IMR-90 (cell line): Measurements from ENCODE around the gene CD8A. TPM values are rescaled to one million over a fixed set of nuclear protein-coding genes. Genes with fewer than 3 reads are reported as not detected.

Source experiments
- ATAC-seq: fragments of 200-7000 bp; cut with Tn5 transposase; 2 replicates; pipeline ENCODE4 v1.9.1; 2020; ENCODE audit warnings: low read depth, mild to moderate bottlenecking, moderate library complexity
- BruUV-seq: library from RNA; stranded (reverse); fragments of 400-500 nt; replicated peaks from 2 replicates; lab custom pipeline; 2021; lab: Mats Ljungman, UMichigan
- CTCF ChIA-PET: fragments of 300-600 bp; formaldehyde crosslinking; extraction: SDS; loops from one replicate; lab custom pipeline; 2021; ENCODE audit warnings: antibody characterized with exemption; lab: Yijun Ruan, JAX
- POLR2A ChIA-PET: fragments of 300-600 bp; sonication (Branson Sonifier 250); formaldehyde crosslinking; loops from one replicate; lab custom pipeline; 2022; ENCODE audit warnings: antibody characterized with exemption; ENCODE audit not compliant: unreplicated experiment; lab: Charles Lee
- DNase-seq: peaks from one replicate; pipeline ENCODE4 v3.0.0; 2013
- H2AFZ ChIP-seq: replicated peaks from 2 replicates; pipeline ENCODE3; 2013; ENCODE audit warnings: low read length, mild to moderate bottlenecking; ENCODE audit not compliant: poor library complexity
- H2AK5ac ChIP-seq: 2 replicates; pipeline ENCODE4 v1.6.1; 2013; ENCODE audit warnings: low read depth, low read length, inconsistent platforms
- H2AK9ac ChIP-seq: replicated peaks from 2 replicates; pipeline ENCODE3; 2013; ENCODE audit warnings: mild to moderate bottlenecking, low read depth, low read length, moderate library complexity; ENCODE audit not compliant: poor library complexity
- H2BK120ac ChIP-seq: 2 replicates; pipeline ENCODE4 v1.6.1; 2013; ENCODE audit warnings: low read depth, low read length, inconsistent platforms
- H2BK15ac ChIP-seq: 3 replicates; pipeline ENCODE4 v1.6.1; 2013; ENCODE audit warnings: low read depth, low read length, inconsistent platforms
- H2BK20ac ChIP-seq: 2 replicates; pipeline ENCODE4 v1.6.1; 2013; ENCODE audit warnings: low read depth, mild to moderate bottlenecking, inconsistent platforms, low read length, moderate library complexity
- H2BK5ac ChIP-seq: 2 replicates; pipeline ENCODE4 v1.6.1; 2013; ENCODE audit warnings: mild to moderate bottlenecking, low read depth, low read length, inconsistent platforms; ENCODE audit not compliant: poor library complexity, severe bottlenecking
- H3K14ac ChIP-seq: replicated peaks from 2 replicates; pipeline ENCODE4 v1.6.1; 2013; ENCODE audit warnings: low read depth, low read length, inconsistent platforms
- H3K18ac ChIP-seq: 2 replicates; pipeline ENCODE4 v1.6.1; 2013; ENCODE audit warnings: low read depth, low read length, control low read depth
- H3K23ac ChIP-seq: 2 replicates; pipeline ENCODE4 v1.6.1; 2013; ENCODE audit warnings: low read depth, low read length, inconsistent platforms
- H3K27ac ChIP-seq: 2 replicates; pipeline ENCODE4 v1.5.1; 2013; ENCODE audit warnings: mild to moderate bottlenecking, control low read depth, low read length; ENCODE audit not compliant: insufficient read depth
- H3K27me3 ChIP-seq: 2 replicates; pipeline ENCODE4 v1.6.1; 2013; ENCODE audit warnings: low read length; ENCODE audit not compliant: control insufficient read depth, insufficient read depth
- H3K36me3 ChIP-seq: 2 replicates; pipeline ENCODE4 v1.6.1; 2013; ENCODE audit warnings: low read length, mixed read lengths; ENCODE audit not compliant: control insufficient read depth, insufficient read depth
- H3K4ac ChIP-seq: 2 replicates; pipeline ENCODE4 v1.6.1; 2013; ENCODE audit warnings: low read depth, low read length, inconsistent platforms
- H3K4me1 ChIP-seq: 2 replicates; pipeline ENCODE4 v1.6.1; 2013; ENCODE audit warnings: low read length, mixed read lengths; ENCODE audit not compliant: control insufficient read depth, insufficient read depth
- H3K4me2 ChIP-seq: 2 replicates; pipeline ENCODE4 v1.6.1; 2013; ENCODE audit warnings: low read depth, mild to moderate bottlenecking, control low read depth, low read length, moderate library complexity
- H3K4me3 ChIP-seq: 2 replicates; pipeline ENCODE4 v1.5.1; 2013; ENCODE audit warnings: low read depth, mild to moderate bottlenecking, control low read depth, low read length, moderate library complexity; ENCODE audit not compliant: insufficient read depth
- H3K56ac ChIP-seq: 2 replicates; pipeline ENCODE4 v1.6.1; 2013; ENCODE audit warnings: low read length, inconsistent platforms; ENCODE audit not compliant: insufficient read depth; ENCODE audit errors: extremely low read depth
- H3K79me1 ChIP-seq, 2 experiments: 2 replicates each; pipeline ENCODE4 v1.6.1; 2013; ENCODE audit warnings: low read length in 2 of 2, inconsistent platforms in 1 of 2, low read depth in 1 of 2
- H3K9ac ChIP-seq: 2 replicates; pipeline ENCODE4 v1.6.1; 2013; ENCODE audit warnings: low read depth, low read length, control low read depth
- H3K9me1 ChIP-seq: 2 replicates; pipeline ENCODE4 v1.6.1; 2013; ENCODE audit warnings: low read length, inconsistent platforms; ENCODE audit not compliant: insufficient read depth
- H3K9me3 ChIP-seq: 2 replicates; pipeline ENCODE4 v1.6.1; 2013; ENCODE audit warnings: low read length; ENCODE audit not compliant: control insufficient read depth, insufficient read depth
- H4K20me1 ChIP-seq: 2 replicates; pipeline ENCODE4 v1.6.1; 2013; ENCODE audit warnings: low read length, inconsistent platforms; ENCODE audit not compliant: insufficient read depth
- H4K5ac ChIP-seq: 2 replicates; pipeline ENCODE4 v1.6.1; 2013; ENCODE audit warnings: mild to moderate bottlenecking, low read depth, low read length, control low read depth
- H4K8ac ChIP-seq, 2 experiments: 2 replicates each; pipeline ENCODE4 v1.6.1; 2013; ENCODE audit warnings: low read depth in 2 of 2, low read length in 2 of 2, control low read depth in 1 of 2, inconsistent platforms in 1 of 2
- H4K91ac ChIP-seq: 2 replicates; pipeline ENCODE4 v1.6.1; 2013; ENCODE audit warnings: low read depth, low read length, inconsistent platforms; ENCODE audit not compliant: insufficient read depth
- CEBPB ChIP-seq: IDR thresholded peaks from 2 replicates; pipeline ENCODE4 v1.6.1; 2012; ENCODE audit warnings: low read depth, low read length, improper control_type of control experiment
- CHD1 ChIP-seq: IDR thresholded peaks from 2 replicates; pipeline ENCODE4 v1.6.1; 2012; ENCODE audit warnings: low read depth, low read length, improper control_type of control experiment
- CTCF ChIP-seq: conservative IDR thresholded peaks from 2 replicates; pipeline ENCODE4 v1.5.1; 2012; ENCODE audit warnings: mild to moderate bottlenecking, low read depth, low read length, improper control_type of control experiment
- NFE2L2 ChIP-seq: fragments of 150-350 bp; IDR thresholded peaks from 2 replicates; pipeline ENCODE4 v1.6.1; 2016; ENCODE audit warnings: low read depth, mild to moderate bottlenecking, low read length
- POLR2A ChIP-seq: IDR thresholded peaks from 2 replicates; pipeline ENCODE4 v1.6.1; 2012; ENCODE audit warnings: mild to moderate bottlenecking, low read depth, low read length
- RAD21 ChIP-seq: IDR thresholded peaks from 2 replicates; pipeline ENCODE4 v1.6.1; 2012; ENCODE audit warnings: low read length, improper control_type of control experiment
- RCOR1 ChIP-seq: IDR thresholded peaks from 2 replicates; pipeline ENCODE4 v1.6.1; 2012; ENCODE audit warnings: mild to moderate bottlenecking, low read length, improper control_type of control experiment; ENCODE audit not compliant: insufficient replicate concordance
- RFX5 ChIP-seq: IDR thresholded peaks from 2 replicates; pipeline ENCODE4 v1.8.0; 2012; ENCODE audit warnings: low read depth, mild to moderate bottlenecking, low read length, moderate library complexity
- WGBS, 2 experiments: methylation state at CpG; one replicate each; pipeline versions ENCODE4 v1.1.5 to v1.1.7; 2013; ENCODE audit warnings: missing lambda C conversion rate in 2 of 2; ENCODE audit not compliant: insufficient read length in 1 of 2; ENCODE audit errors: extremely low coverage in 2 of 2; 5-methylcytosine and 5-hydroxymethylcytosine counted together
- dilution Hi-C: fragments of 300-500 bp; cut with HindIII; formaldehyde crosslinking; loops from one replicate; pipeline ENCODE4 v1.14.3; 2018; ENCODE audit warnings: low sequenced_read_pairs; ENCODE audit not compliant: unreplicated experiment
- in situ Hi-C: fragments of 300-500 bp; cut with MboI; formaldehyde crosslinking; loops from 3 replicates; pipeline ENCODE4 v1.14.3; 2019; ENCODE audit warnings: low sequenced_read_pairs, inconsistent platforms, mixed read lengths
- intact Hi-C: fragments of 100-400 bp; cut with micrococcal nuclease; formaldehyde crosslinking; loops from 2 replicates; pipeline ENCODE4 v1.10.0; 2022
- polyA plus RNA-seq, 3 experiments: library from polyadenylated mRNA; depleted of rRNA; stranded (reverse); fragments of >200 nt; gene quantifications; 2 replicates each; pipeline ENCODE4 v1.2.3, GENCODE V29; 2012; ENCODE audit warnings: low replicate concordance in 1 of 3
- total RNA-seq: library from RNA; depleted of rRNA; stranded (reverse); fragments of >200 nt; gene quantifications from 2 replicates; pipeline ENCODE4 v1.2.3, GENCODE V29; 2012

Gene CD8A
- total and polyA plus RNA-seq, 2 of the 4 experiments (the other 2 are of a cell fraction), result not detected

DNA sequence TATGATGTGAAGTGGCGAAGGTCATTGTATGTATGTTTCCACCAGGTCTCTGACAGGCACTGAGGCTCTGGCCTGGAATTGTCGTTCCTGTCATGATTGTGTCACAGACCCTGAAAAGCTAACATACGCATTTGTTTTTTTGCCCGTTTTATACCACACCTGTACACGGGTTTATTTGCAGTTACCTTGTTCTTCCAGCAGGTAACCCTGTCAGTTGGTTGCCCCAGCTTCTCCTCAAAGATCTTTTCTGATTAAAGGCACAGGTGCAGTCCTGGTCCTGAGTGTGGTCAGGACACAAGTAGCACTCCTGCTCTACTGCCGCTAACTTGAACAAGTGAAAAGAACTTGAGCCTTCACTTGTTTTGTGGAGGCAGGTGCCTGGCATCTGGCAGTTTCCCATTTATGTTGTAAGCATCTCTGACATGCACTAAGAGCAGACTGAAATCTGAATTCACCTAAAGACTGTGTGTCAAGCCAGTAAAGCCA, 19.9 kb downstream of the CD8A start:
- 100% methylated on average over 2 of the region's 6 CpGs; no CpG with 5 or more reads in 1 of the 2 experiments for WGBS, 2 experiments
- Histone ChIP-seq H2AK9ac (no peak overlapping the region), H3K4me3 (no peak overlapping the region), H2BK15ac (no peak overlapping the region), H4K20me1 (no peaks in the 10 kb centered on the region), H4K8ac (no peak overlapping the region), H3K9me1 (no peaks in the 10 kb centered on the region), H3K79me1 (no peaks in the 10 kb centered on the region), H2AFZ (no peak overlapping the region), H2AK5ac (no peak overlapping the region), H3K14ac (no peak overlapping the region), H3K4me2 (no peak overlapping the region), H4K5ac (no peak overlapping the region), H3K4ac (no peak overlapping the region), H3K9ac (no peak overlapping the region), H3K56ac (no peak overlapping the region), H2BK20ac (no peak overlapping the region), H3K27me3 (no peaks in the 10 kb centered on the region), H4K91ac (no peak overlapping the region), H3K36me3 (peaks cover 24% of the 10 kb centered on the region), H2BK120ac (no peak overlapping the region), H2BK5ac (no peak overlapping the region), H3K9me3 (no peaks in the 10 kb centered on the region), H3K4me1 (no peaks in the 10 kb centered on the region), H3K23ac (no peak overlapping the region), H3K27ac (no peak overlapping the region), H3K18ac (no peak overlapping the region)
- ATAC-seq (no peak), DNase-seq (no peak)
- intact Hi-C loops, result no loop called here
- TF ChIP-seq NFE2L2 (no peak), CTCF (no peak), RAD21 (no peak), CEBPB (no peak), RFX5 (no peak), POLR2A (no peak), RCOR1 (no peak), CHD1 (no peak)
- in situ Hi-C loops, result no loop called here
- ChIA-PET CTCF (no interaction called here), POLR2A (interaction anchor here (0.6 kb wide), 1 partner anchor 307 kb away, joined by 4 read pairs; no protein-coding TSS in a partner anchor)
- dilution Hi-C loops, result no loop called here
- BruUV-seq, result no TSS peak
